Testis (tissue), 2 donors: Measurements from ENCODE around the gene PPAT.

ENCODE experiments used
- POLR2A ChIP-seq: fragments of 450-650 bp; IDR thresholded peaks from one replicate; pipeline ENCODE4 v1.6.1; 2017; ENCODE audit warnings: antibody characterized with exemption, mild to moderate bottlenecking, moderate library complexity
- TF ChIP-seq, protein P1 (sequence below), 3 experiments: fragments of 450-650 bp in 2 of 3; fragments of 200-600 bp in 1 of 3; sonication (generic) in 1 of 3; IDR thresholded peaks; one replicate each; pipeline ENCODE4 v1.5.1; 2016 to 2019; ENCODE audit warnings: antibody characterized with exemption in 3 of 3, mild to moderate bottlenecking in 2 of 3, moderate library complexity in 1 of 3

DNA sequence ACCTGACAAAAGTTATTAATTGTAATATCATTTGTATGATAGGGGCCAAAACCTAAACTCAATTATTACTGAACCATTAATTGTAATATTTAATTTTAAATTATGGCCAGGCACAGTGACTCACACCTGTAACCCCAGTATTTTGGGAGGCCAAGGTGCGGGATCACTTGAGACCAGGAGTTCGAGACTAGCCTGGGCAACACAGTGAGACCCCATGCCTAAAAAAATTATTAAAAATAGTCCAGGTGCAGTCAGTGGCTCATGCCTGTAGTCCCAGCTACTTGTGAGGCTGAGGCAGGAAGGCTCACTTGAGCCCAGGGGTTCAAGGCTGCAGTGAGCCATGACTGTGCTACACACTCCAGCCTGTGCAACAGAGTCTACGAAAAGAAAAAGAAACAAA lies 18.0 kb downstream of the PPAT start:
- TF ChIP-seq POLR2A = no peak
- TF ChIP-seq, protein P1, sequence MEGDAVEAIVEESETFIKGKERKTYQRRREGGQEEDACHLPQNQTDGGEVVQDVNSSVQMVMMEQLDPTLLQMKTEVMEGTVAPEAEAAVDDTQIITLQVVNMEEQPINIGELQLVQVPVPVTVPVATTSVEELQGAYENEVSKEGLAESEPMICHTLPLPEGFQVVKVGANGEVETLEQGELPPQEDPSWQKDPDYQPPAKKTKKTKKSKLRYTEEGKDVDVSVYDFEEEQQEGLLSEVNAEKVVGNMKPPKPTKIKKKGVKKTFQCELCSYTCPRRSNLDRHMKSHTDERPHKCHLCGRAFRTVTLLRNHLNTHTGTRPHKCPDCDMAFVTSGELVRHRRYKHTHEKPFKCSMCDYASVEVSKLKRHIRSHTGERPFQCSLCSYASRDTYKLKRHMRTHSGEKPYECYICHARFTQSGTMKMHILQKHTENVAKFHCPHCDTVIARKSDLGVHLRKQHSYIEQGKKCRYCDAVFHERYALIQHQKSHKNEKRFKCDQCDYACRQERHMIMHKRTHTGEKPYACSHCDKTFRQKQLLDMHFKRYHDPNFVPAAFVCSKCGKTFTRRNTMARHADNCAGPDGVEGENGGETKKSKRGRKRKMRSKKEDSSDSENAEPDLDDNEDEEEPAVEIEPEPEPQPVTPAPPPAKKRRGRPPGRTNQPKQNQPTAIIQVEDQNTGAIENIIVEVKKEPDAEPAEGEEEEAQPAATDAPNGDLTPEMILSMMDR (IDR thresholded peaks at IDR 0.05) = no peak
